ENCODE results near the gene MS4A10.

- TF ChIP-seq CTCF (IDR thresholded peaks at IDR 0.05) (no peak), POLR2A (IDR thresholded peaks at IDR 0.05) (no peak)
Observed at GRCh38 chr11:60757231-60757800, 27.8 kb upstream of the MS4A10 start.
